ENCODE data around the gene PDE11A.

- no peak for TF ChIP-seq CTCF (IDR thresholded peaks at IDR 0.05)
- no peak for TF ChIP-seq POLR2A (IDR thresholded peaks at IDR 0.05; ENCODE audit: low read depth)
- no peak for TF ChIP-seq POLR2AphosphoS5 (IDR thresholded peaks at IDR 0.05)
Measured at GRCh38 chr2:177832611-177833433, 239.8 kb downstream of the PDE11A start.
